ENCODE results near the gene C1QTNF6. TPM values are rescaled to one million over a fixed set of nuclear protein-coding genes. Genes with fewer than 3 reads are reported as not detected.

The C1QTNF6 gene
- total and polyA plus RNA-seq, 2 donors (not counting 1 experiment from before 2014, with no cell fraction given) = 3.5 to 7.4 TPM

GRCh38 chr22:37192204-37192603, 4.2 kb upstream of the C1QTNF6 start:
- no peak overlapping the region for H3K9ac ChIP-seq (ENCODE audit: insufficient read depth, low read length)
- TF ChIP-seq CTCF (conservative IDR thresholded peaks at IDR 0.05 in 1 of 2, IDR thresholded peaks at IDR 0.05 in 1 of 2; ENCODE audit: low read depth in 1 of 2, low read length in 2 of 2) (no peak), EZH2 (IDR thresholded peaks at IDR 0.05; ENCODE audit: low read length, missing control alignments) (no peak)
- H3K4me1 ChIP-seq (ENCODE audit: control insufficient read depth, extremely low read depth, insufficient read depth, low read length) = peaks cover 24% of the 10 kb centered on the region
- no peak overlapping the region for H2AFZ ChIP-seq (ENCODE audit: low read length)
- no peaks in the 10 kb centered on the region for H4K20me1 ChIP-seq (ENCODE audit: control insufficient read depth, extremely low read depth, insufficient read depth, low read length)
- no peaks in the 10 kb centered on the region for H3K79me2 ChIP-seq (ENCODE audit: control insufficient read depth, insufficient read depth, low read length)
- H3K4me2 ChIP-seq (ENCODE audit: extremely low read depth, insufficient read depth, low read length) = no peak overlapping the region
- no peak overlapping the region for H3K4me3 ChIP-seq (replicated peaks in 1 of 4; ENCODE audit: control extremely low read depth in 1 of 4, insufficient read depth in 1 of 4, low read depth in 3 of 4, low read length in 4 of 4)
- no peak overlapping the region for H3K27ac ChIP-seq (ENCODE audit: insufficient read depth, low read length)
- no peaks in the 10 kb centered on the region for H3K36me3 ChIP-seq (ENCODE audit: control insufficient read depth, insufficient read depth, low read length)
- no peaks in the 10 kb centered on the region for H3K9me3 ChIP-seq (ENCODE audit: control insufficient read depth, insufficient read depth, low read depth, low read length)
- H3K27me3 ChIP-seq (ENCODE audit: control insufficient read depth, insufficient read depth, low read length) = no peaks in the 10 kb centered on the region
- DNase-seq (ENCODE audit: low read depth in 2 of 2) = no peak

GRCh38 chr22:37190262-37190780, 2.3 kb upstream of the C1QTNF6 start:
- H3K27ac ChIP-seq (ENCODE audit: insufficient read depth, low read length) = no peak overlapping the region
- no peaks in the 10 kb centered on the region for H3K36me3 ChIP-seq (ENCODE audit: control insufficient read depth, insufficient read depth, low read length)
- H3K4me3 ChIP-seq (replicated peaks in 1 of 4; ENCODE audit: control extremely low read depth in 1 of 4, insufficient read depth in 1 of 4, low read depth in 3 of 4, low read length in 4 of 4) = no peak overlapping the region
- H3K4me2 ChIP-seq (ENCODE audit: extremely low read depth, insufficient read depth, low read length) = no peak overlapping the region
- peak in 1 of 2 donors; percentile 27 for DNase-seq (ENCODE audit: low read depth in 2 of 2)
- peaks cover 18% of the 10 kb centered on the region for H3K4me1 ChIP-seq (ENCODE audit: control insufficient read depth, extremely low read depth, insufficient read depth, low read length)
- TF ChIP-seq EZH2 (IDR thresholded peaks at IDR 0.05; ENCODE audit: low read length, missing control alignments) (no peak), CTCF (conservative IDR thresholded peaks at IDR 0.05 in 1 of 2, IDR thresholded peaks at IDR 0.05 in 1 of 2; ENCODE audit: low read depth in 1 of 2, low read length in 2 of 2) (no peak)
- H3K27me3 ChIP-seq (ENCODE audit: control insufficient read depth, insufficient read depth, low read length) = no peaks in the 10 kb centered on the region
- H3K79me2 ChIP-seq (ENCODE audit: control insufficient read depth, insufficient read depth, low read length) = no peaks in the 10 kb centered on the region
- H2AFZ ChIP-seq (ENCODE audit: low read length) = no peak overlapping the region
- H4K20me1 ChIP-seq (ENCODE audit: control insufficient read depth, extremely low read depth, insufficient read depth, low read length) = no peaks in the 10 kb centered on the region
- H3K9me3 ChIP-seq (ENCODE audit: control insufficient read depth, insufficient read depth, low read depth, low read length) = no peaks in the 10 kb centered on the region
- no peak overlapping the region for H3K9ac ChIP-seq (ENCODE audit: insufficient read depth, low read length)

GRCh38 chr22:37188901-37189466, 937 bp upstream of the C1QTNF6 start:
- no peak overlapping the region for H2AFZ ChIP-seq (ENCODE audit: low read length)
- no peaks in the 10 kb centered on the region for H4K20me1 ChIP-seq (ENCODE audit: control insufficient read depth, extremely low read depth, insufficient read depth, low read length)
- no peaks in the 10 kb centered on the region for H3K79me2 ChIP-seq (ENCODE audit: control insufficient read depth, insufficient read depth, low read length)
- TF ChIP-seq EZH2 (IDR thresholded peaks at IDR 0.05; ENCODE audit: low read length, missing control alignments) = no peak
- no peak for TF ChIP-seq CTCF (conservative IDR thresholded peaks at IDR 0.05 in 1 of 2, IDR thresholded peaks at IDR 0.05 in 1 of 2; ENCODE audit: low read depth in 1 of 2, low read length in 2 of 2)
- peak overlapping the region; percentile 75 for H3K4me2 ChIP-seq (ENCODE audit: extremely low read depth, insufficient read depth, low read length)
- H3K4me3 ChIP-seq (replicated peaks in 1 of 4; ENCODE audit: control extremely low read depth in 1 of 4, insufficient read depth in 1 of 4, low read depth in 3 of 4, low read length in 4 of 4) = no peak overlapping the region
- H3K27ac ChIP-seq (ENCODE audit: insufficient read depth, low read length) = no peak overlapping the region
- H3K4me1 ChIP-seq (ENCODE audit: control insufficient read depth, extremely low read depth, insufficient read depth, low read length) = peaks cover 18% of the 10 kb centered on the region
- DNase-seq (ENCODE audit: low read depth in 2 of 2) = peak in 1 of 2 donors; percentile 61
- H3K9me3 ChIP-seq (ENCODE audit: control insufficient read depth, insufficient read depth, low read depth, low read length) = no peaks in the 10 kb centered on the region
- no peaks in the 10 kb centered on the region for H3K27me3 ChIP-seq (ENCODE audit: control insufficient read depth, insufficient read depth, low read length)
- no peaks in the 10 kb centered on the region for H3K36me3 ChIP-seq (ENCODE audit: control insufficient read depth, insufficient read depth, low read length)
- H3K9ac ChIP-seq (ENCODE audit: insufficient read depth, low read length) = no peak overlapping the region

Data from fibroblast of lung (primary cell).